Lung (tissue), 12 donors: ENCODE measurements around the gene PRKAA1. TPM values are rescaled to one million over a fixed set of nuclear protein-coding genes. Genes with fewer than 3 reads are reported as not detected.

Source experiments
- ATAC-seq: fragments of 200-7000 bp; cut with Tn5 transposase; one replicate; pipeline ENCODE4 v1.9.1; 2020; ENCODE audit warnings: moderate number of reproducible peaks; ENCODE audit not compliant: insufficient read depth, low FRiP score
- DNase-seq, 3 donors: peaks; one replicate each; pipeline ENCODE4 v3.0.0-alpha.2; 2013 to 2017
- H3K27ac ChIP-seq, 2 donors: one replicate each; pipeline ENCODE4 v1.5.1; 2013; ENCODE audit warnings: mild to moderate bottlenecking in 2 of 2, moderate library complexity in 2 of 2, control low read depth in 1 of 2, inconsistent platforms in 1 of 2, low read depth in 1 of 2, low read length in 1 of 2
- H3K27me3 ChIP-seq, 3 donors: one replicate each; pipeline ENCODE4 v1.5.1; 2013; ENCODE audit warnings: low read length in 2 of 3; ENCODE audit not compliant: control insufficient read depth in 3 of 3, insufficient read depth in 3 of 3
- H3K36me3 ChIP-seq, 4 donors: one replicate each; pipeline ENCODE4 v1.5.1; 2013; ENCODE audit warnings: low read length in 4 of 4, mild to moderate bottlenecking in 1 of 4, moderate library complexity in 1 of 4; ENCODE audit not compliant: control insufficient read depth in 4 of 4, insufficient read depth in 4 of 4
- H3K4me1 ChIP-seq, 5 donors: one replicate each; pipeline ENCODE4 v1.5.1; 2013; ENCODE audit warnings: low read length in 5 of 5, mild to moderate bottlenecking in 2 of 5, moderate library complexity in 1 of 5; ENCODE audit not compliant: control insufficient read depth in 5 of 5, insufficient read depth in 5 of 5
- H3K4me3 ChIP-seq: one replicate; pipeline ENCODE4 v1.5.1; 2013; ENCODE audit warnings: mild to moderate bottlenecking, control low read depth, moderate library complexity
- H3K9ac ChIP-seq, 2 donors: one replicate each; pipeline ENCODE4 v1.5.1; 2013; ENCODE audit warnings: low read length in 2 of 2, control low read depth in 1 of 2; ENCODE audit not compliant: insufficient read depth in 1 of 2
- H3K9me3 ChIP-seq, 4 donors: one replicate each; pipeline ENCODE4 v1.5.1; 2013; ENCODE audit warnings: low read length in 3 of 4, mild to moderate bottlenecking in 1 of 4, moderate library complexity in 1 of 4; ENCODE audit not compliant: control insufficient read depth in 4 of 4, insufficient read depth in 3 of 4
- CTCF ChIP-seq: IDR thresholded peaks from 2 replicates; pipeline ENCODE4 v1.5.1; 2012; ENCODE audit warnings: mild to moderate bottlenecking; ENCODE audit errors: control extremely low read depth, extremely low read depth
- WGBS, 2 donors: extraction: QIAGEN DNeasy Blood & Tissue Kit; methylation state at CpG; one replicate each; pipeline ENCODE4 v1.1.7; 2013; 5-methylcytosine and 5-hydroxymethylcytosine counted together
- polyA plus RNA-seq, 2 donors: library from polyadenylated mRNA; stranded (reverse); fragments of 200-250 nt; gene quantifications; one replicate each; pipeline ENCODE4 v1.2.1, GENCODE V29; 2013
- total RNA-seq, 2 donors: library from RNA; depleted of rRNA in 1 of 2; stranded (reverse); fragments of >200 nt in 1 of 2; gene quantifications; one replicate each; pipeline ENCODE4 v1.2.1, GENCODE V29; 2014 to 2021
- donor health status: control.
- donor health status: control.
- donor health status: Bipolar disorder and iron deficiency.
- donor health status: healthy.
- donor health status: DM: yes; HTN: yes; CAD: no.

PRKAA1 gene
- total and polyA plus RNA-seq, 4 donors, result 24.5 to 113 (median 56.6) TPM

GRCh38 chr5:40780858-40781257 lies 17.3 kb downstream of the PRKAA1 start:
- Histone ChIP-seq H3K36me3 (peaks cover 0 to 10% (median 7%) of the 10 kb centered on the region in 4 donors), H3K4me3 (no peak overlapping the region), H3K9ac (no peak overlapping the region), H3K4me1 (peaks cover 0 to 16% (median 0%) of the 10 kb centered on the region in 5 donors), H3K9me3 (no peaks in the 10 kb centered on the region), H3K27ac (no peak overlapping the region), H3K27me3 (no peaks in the 10 kb centered on the region)
- ATAC-seq (no peak), DNase-seq (no peak)
- no peak for TF ChIP-seq CTCF
- 49 to 82% methylated on average over 3 of the region's 3 CpGs for WGBS, 2 donors

GRCh38 chr5:40780199-40780598 lies 18.0 kb downstream of the PRKAA1 start:
- no peak overlapping the region for H3K9ac ChIP-seq
- H3K4me1 ChIP-seq, result peaks cover 0 to 17% (median 0%) of the 10 kb centered on the region in 5 donors
- WGBS, 2 donors, result 77 to 85% methylated on average over 5 of the region's 5 CpGs
- ATAC-seq (no peak), DNase-seq (no peak)
- peaks cover 0 to 13% (median 8%) of the 10 kb centered on the region in 4 donors for H3K36me3 ChIP-seq
- no peak overlapping the region for H3K4me3 ChIP-seq
- no peak overlapping the region for H3K27ac ChIP-seq
- H3K9me3 ChIP-seq, result no peaks in the 10 kb centered on the region
- TF ChIP-seq CTCF, result no peak
- no peaks in the 10 kb centered on the region for H3K27me3 ChIP-seq

GRCh38 chr5:40779561-40779960 lies 18.6 kb downstream of the PRKAA1 start:
- no peak overlapping the region for H3K27ac ChIP-seq
- H3K9ac ChIP-seq, result no peak overlapping the region

More at GRCh38 chr5:40779561-40779960, 18.6 kb downstream of the PRKAA1 start:
- Histone ChIP-seq H3K4me3 (no peak overlapping the region), H3K4me1 (peaks cover 0 to 17% (median 0%) of the 10 kb centered on the region in 5 donors), H3K9me3 (no peaks in the 10 kb centered on the region), H3K27me3 (no peaks in the 10 kb centered on the region), H3K36me3 (peaks cover 0 to 19% (median 9%) of the 10 kb centered on the region in 4 donors)
- no peak for ATAC-seq
- no peak for DNase-seq
- TF ChIP-seq CTCF, result no peak
- WGBS, 2 donors, result 58 to 86% methylated on average over 6 of the region's 6 CpGs
